Measurements from ENCODE around the gene PSMD3.
"Not testable (repeated sequence)": the region's sequence is repeated elsewhere in the genome, so short reads cannot be mapped to it uniquely, and the experiment has no call there.

PSMD3 gene

GRCh38 chr17:39999067-39999466, 18.5 kb downstream of the PSMD3 start:
- DNase-seq, result no peak

- no peak for DNase-seq
Observed at GRCh38 chr17:40000161-40000560, 19.6 kb downstream of the PSMD3 start.

GRCh38 chr17:40001335-40001734, 20.7 kb downstream of the PSMD3 start:
- DNase-seq, result not testable (repeated sequence)

DNA sequence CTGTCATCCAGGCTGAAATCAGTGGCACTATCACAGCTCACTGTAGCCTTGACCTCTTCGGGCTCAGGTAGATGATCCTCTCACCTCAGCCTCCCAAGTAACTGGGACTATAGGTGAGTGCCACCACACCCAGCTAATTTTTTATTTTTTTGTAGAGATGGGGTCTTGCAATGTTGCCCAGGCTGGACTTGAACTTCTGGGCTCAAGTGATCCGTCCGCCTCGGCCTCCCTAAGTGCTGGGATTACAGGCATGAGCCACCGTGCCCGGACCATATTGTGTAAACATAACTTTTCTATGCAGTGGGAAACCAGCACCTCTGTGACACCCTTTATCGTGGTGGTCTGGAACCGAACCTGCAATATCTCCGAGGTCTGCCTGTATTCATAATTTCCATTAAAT, 23.5 kb downstream of the PSMD3 start:
- no peak for DNase-seq

DNA sequence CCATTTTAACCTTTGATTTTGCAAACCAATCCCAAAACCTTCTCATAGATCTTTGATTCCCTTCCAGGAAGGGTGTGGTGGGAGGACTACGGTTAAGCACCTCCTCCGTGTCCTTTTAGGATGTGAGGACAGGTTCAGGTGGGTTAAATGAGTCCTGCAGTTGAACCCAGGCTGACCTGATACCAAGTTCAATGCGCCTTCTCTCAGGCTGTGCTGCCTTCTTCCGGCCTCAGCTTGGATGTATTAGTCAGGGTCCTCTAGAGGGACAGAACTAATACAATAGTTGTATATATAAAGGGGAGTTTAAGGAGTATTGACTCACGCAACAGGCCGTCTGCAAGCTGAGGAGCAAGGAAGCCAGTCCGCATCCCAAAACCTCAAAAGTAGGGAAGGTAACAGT, 24.1 kb downstream of the PSMD3 start:
- no peak for DNase-seq

- DNase-seq, result no peak
Observed at GRCh38 chr17:40005520-40005919, 24.9 kb downstream of the PSMD3 start.

- not testable (repeated sequence) for DNase-seq
Observed at GRCh38 chr17:40010946-40011500, 30.4 kb downstream of the PSMD3 start.

GRCh38 chr17:40012017-40012647, 31.5 kb downstream of the PSMD3 start:
- not testable (repeated sequence) for DNase-seq

DNA sequence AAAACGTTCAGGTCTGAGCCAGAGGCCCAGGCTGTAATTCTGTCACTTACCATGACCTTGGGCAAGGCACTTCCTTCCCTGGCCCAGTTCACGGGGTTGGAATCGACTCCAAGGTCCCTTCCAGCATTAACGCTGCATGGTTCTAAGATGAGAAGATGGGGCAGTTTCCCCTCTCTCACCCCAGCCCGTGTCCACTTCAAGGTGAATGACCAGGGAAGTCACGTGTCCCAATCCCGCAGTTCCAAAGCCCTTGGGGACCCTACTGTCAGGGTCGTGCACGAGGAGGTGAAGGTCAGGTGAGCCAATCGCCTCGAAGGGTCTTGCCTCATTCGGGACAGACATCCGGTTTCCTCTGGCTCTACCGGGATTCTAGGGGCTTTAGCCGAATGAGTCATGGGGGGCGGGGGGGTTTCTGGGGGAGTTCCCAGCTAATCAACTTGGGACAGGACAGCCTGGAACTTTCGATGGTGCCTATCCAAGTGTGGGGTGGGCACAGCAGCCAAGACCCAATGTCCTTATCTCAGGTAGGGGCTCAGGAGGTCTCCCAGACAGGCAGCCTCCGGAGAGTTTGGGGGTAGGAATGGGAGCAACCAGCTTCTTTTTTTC, 33.9 kb downstream of the PSMD3 start:
- DNase-seq, result no peak

DNA sequence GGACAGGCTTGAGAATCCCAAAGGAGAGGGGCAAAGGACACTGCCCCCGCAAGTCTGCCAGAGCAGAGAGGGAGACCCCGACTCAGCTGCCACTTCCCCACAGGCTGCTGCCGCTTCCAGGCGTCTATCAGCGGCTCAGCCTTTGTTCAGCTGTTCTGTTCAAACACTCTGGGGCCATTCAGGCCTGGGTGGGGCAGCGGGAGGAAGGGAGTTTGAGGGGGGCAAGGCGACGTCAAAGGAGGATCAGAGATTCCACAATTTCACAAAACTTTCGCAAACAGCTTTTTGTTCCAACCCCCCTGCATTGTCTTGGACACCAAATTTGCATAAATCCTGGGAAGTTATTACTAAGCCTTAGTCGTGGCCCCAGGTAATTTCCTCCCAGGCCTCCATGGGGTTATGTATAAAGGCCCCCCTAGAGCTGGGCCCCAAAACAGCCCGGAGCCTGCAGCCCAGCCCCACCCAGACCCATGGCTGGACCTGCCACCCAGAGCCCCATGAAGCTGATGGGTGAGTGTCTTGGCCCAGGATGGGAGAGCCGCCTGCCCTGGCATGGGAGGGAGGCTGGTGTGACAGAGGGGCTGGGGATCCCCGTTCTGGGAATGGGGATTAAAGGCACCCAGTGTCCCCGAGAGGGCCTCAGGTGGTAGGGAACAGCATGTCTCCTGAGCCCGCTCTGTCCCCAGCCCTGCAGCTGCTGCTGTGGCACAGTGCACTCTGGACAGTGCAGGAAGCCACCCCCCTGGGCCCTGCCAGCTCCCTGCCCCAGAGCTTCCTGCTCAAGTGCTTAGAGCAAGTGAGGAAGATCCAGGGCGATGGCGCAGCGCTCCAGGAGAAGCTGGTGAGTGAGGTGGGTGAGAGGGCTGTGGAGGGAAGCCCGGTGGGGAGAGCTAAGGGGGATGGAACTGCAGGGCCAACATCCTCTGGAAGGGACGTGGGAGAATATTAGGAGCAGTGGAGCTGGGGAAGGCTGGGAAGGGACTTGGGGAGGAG, 34.7 kb downstream of the PSMD3 start, which contains the start of gene CSF3:
TSS of gene CSF3 (plus strand) at position 436 of the 993 bp plus-strand sequence. CDS start at position 471, 35 bp downstream.
- DNase-seq, result no peak

DNA sequence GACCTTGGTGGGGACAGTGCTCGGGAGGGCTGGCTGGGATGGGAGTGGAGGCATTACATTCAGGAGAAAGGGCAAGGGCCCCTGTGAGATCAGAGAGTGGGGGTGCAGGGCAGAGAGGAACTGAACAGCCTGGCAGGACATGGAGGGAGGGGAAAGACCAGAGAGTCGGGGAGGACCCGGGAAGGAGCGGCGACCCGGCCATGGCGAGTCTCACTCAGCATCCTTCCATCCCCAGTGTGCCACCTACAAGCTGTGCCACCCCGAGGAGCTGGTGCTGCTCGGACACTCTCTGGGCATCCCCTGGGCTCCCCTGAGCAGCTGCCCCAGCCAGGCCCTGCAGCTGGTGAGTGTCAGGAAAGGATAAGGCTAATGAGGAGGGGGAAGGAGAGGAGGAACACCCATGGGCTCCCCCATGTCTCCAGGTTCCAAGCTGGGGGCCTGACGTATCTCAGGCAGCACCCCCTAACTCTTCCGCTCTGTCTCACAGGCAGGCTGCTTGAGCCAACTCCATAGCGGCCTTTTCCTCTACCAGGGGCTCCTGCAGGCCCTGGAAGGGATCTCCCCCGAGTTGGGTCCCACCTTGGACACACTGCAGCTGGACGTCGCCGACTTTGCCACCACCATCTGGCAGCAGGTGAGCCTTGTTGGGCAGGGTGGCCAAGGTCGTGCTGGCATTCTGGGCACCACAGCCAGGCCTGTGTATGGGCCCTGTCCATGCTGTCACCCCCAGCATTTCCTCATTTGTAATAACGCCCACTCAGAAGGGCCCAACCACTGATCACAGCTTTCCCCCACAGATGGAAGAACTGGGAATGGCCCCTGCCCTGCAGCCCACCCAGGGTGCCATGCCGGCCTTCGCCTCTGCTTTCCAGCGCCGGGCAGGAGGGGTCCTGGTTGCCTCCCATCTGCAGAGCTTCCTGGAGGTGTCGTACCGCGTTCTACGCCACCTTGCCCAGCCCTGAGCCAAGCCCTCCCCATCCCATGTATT, 35.7 kb downstream of the PSMD3 start:
- DNase-seq, result no peak

GRCh38 chr17:40017422-40018080, 36.9 kb downstream of the PSMD3 start:
- no peak for DNase-seq

DNA sequence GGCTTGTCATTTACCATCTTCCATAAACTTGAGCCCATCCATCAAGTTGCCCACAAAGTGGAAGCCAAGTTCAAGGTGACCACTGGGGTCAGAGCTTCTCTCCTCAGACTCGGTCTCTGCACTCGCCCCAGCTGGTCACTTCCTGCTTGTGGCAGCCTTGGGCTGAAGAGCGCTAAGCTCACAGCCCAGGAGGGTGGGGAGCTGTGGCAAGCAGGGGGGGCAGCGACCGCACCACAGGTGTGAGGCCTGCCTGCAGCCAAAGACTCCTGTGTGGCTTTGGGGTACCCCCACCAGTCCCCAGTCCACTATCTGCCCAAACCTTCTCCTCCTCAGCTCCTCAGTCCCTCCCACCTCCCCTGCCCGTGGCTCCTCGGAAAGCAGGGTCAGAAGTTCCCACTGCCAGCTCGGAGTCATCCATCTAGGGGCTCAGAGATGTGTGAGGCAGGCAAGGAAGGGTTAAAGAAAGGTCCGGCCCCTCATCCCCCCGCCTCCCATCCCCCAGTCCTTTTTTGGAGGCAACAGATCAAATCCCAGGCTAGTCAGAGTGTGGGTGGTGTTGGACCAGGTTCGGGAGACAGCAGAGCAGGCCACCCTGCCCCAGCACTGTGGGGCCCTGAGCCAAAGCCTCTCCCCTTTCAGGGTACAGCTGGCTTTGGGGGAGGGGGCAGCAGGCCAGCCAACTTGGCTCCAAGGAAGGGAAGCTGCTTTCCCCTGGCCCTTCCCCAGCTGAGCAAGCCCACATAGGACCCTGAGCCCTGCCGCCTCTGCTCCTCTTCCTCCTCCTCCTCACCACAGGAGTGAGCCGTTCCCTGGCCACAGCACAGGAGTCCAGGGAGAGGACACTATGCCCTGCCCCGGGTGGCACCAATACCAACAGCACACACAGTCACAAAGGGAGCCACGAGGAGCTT, 37.9 kb downstream of the PSMD3 start:
- DNase-seq, result no peak

DNA sequence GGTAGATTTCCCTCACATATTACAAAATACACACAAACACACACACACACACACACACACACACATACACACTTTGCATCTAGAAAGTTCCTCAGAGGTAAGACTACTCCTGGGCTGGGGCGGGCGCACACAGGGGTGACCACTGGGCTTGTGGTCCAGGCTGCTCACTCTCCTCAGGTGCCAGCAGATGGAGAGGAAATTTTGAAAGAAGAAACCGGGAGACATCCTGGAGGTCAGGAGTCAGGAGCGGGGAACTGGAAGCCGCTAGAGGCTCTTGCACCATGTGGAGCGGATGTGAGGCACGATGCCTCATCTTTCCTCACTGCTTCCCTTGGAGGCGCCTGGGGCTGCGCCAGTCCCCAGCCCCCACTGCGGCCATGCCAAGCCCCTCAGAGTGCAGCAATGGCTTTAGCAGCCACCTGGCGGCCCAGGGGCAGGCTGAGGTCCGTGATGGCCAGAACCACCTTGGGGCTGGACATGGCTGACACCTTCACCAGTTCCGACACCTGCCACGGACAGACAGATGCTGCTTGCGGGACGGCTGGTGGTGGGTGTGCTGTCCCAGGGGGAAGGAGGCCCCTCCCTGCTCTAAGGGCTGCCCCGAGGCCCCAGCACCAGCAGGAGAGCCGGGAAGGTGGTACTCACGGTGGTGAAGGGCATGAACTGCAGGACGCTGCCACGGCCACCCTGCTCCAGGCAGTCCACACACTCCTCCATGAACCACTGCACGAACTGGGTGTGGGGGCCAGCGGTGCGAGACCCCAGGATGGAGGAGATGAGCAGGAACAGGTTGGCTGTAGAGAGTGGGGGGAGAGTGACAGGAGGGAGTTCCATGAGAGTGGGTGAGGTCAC, 38.8 kb downstream of the PSMD3 start:
- no peak for DNase-seq

GRCh38 chr17:40020146-40020545, 39.5 kb downstream of the PSMD3 start:
- no peak for DNase-seq

DNA sequence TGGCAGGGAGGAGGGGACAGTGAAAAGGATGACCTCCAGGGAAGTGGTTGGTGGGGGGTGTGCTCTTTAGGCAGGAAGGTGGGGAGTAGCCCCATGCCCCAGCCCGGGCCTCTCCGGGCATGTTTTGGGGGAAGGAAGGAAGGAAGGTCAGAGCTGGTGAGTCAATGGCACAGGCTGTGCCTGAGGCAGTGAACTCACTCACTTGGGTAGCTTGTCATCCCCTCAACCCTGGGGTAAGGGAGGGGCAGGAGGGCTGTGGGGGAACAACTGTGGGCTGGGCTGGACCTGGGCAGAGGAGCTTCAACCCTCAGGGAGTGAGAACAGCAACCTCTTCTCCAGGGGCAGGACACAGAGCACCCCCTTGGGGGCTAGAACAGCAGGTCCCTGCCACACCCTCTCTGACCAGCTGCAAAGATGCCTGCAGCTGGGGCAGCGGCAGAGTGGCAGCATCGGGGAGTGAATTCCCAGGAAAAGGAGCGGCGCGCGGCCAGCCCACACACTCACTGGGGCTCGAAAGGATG, 40.9 kb downstream of the PSMD3 start:
- no peak for DNase-seq

DNA sequence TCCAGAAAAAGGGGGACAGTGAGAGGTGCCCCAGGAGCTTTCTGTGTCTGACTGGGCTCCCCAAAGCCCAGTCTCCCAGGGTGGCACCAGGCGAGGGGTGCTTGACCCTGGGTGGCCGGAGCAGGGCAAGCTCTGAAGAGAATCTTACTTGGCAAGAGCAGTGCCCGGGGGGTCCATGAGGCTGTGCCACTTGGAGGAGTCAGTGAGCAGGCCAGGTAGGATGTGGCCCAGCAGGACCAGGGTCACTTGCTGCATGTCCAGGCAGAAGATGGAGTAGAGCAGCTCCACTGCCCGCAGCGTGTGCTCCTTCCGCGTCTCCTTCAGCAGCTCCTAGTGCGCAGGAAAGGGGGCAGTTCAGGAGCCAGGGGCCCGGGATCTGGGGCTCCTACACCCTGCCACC, 41.9 kb downstream of the PSMD3 start:
- DNase-seq, result no peak

GRCh38 chr17:40022961-40023541, 42.4 kb downstream of the PSMD3 start:
- DNase-seq, result no peak
